Heart left ventricle (tissue), 13 donors: ENCODE results near the gene SMIM21.

Experiments used
- POLR2A ChIP-seq, 2 donors: fragments of 450-650 bp; IDR thresholded peaks; one replicate each; pipeline ENCODE4 v1.6.1; 2017; ENCODE audit warnings: antibody characterized with exemption in 2 of 2, mild to moderate bottlenecking in 2 of 2, moderate library complexity in 2 of 2
- TF ChIP-seq, protein P1 (sequence below), 12 donors: fragments of 200-600 bp; sonication (generic) in 4 of 12; IDR thresholded peaks; one replicate each; pipeline versions ENCODE4 v1.5.0 to v1.8.0; 2018 to 2022; ENCODE audit warnings: antibody characterized with exemption in 12 of 12, mild to moderate bottlenecking in 5 of 12
- donor health status: ischemic (EF 13 %, LVEDD 7.1; RV severe dilation, severe dysfunction).
- donor health status: DM: no; HTN: yes; CAD: no.
- donor health status: DM: no; HTN: no; CAD: no.
- donor health status: ischemic (EF 25% LVEDD 6.9; RV normal size, moderate dysfunction).
- donor health status: ischemic (EF 25% LVEDD 5.7; RV mildly dilated, moderate dysfunction).
- donor health status: ischemic (EF 35%, LVEDD 5.7; RV mildly dilated, moderate dysfunction).
- donor health status: nonischemic (EF 11% LVEDD 7.7; RV severe dilation, severe dysfunction).
- donor health status: DM: yes; HTN: yes; CAD: no.
- donor health status: PGD.
- donor health status: ischemic (EF 29% LVEDD 5.4; RV normal size, mild dysfunction).
- donor health status: nonischemic (EF 23%, LVEDD 6.1; RV moderate dilation, normal function).

DNA sequence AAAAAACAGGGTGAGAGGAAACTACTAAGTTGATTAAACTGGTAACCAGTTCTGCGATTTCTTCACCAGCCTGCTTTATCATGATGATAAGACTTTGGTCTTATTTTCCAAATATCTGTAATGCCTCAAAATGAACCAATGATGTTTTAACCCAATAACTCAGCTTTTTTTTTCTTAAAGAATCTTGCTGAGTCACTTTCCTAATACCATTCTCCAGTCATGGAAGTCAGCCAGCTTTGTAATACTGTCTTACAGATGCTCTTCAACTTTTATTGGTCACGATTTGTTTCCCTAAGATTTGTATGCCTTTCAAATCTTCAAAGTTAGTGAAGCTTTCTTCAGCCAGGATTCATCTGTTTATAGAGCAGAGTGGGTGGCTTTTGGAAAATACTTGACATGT, 47.7 kb upstream of the SMIM21 start:
- TF ChIP-seq, protein P1, sequence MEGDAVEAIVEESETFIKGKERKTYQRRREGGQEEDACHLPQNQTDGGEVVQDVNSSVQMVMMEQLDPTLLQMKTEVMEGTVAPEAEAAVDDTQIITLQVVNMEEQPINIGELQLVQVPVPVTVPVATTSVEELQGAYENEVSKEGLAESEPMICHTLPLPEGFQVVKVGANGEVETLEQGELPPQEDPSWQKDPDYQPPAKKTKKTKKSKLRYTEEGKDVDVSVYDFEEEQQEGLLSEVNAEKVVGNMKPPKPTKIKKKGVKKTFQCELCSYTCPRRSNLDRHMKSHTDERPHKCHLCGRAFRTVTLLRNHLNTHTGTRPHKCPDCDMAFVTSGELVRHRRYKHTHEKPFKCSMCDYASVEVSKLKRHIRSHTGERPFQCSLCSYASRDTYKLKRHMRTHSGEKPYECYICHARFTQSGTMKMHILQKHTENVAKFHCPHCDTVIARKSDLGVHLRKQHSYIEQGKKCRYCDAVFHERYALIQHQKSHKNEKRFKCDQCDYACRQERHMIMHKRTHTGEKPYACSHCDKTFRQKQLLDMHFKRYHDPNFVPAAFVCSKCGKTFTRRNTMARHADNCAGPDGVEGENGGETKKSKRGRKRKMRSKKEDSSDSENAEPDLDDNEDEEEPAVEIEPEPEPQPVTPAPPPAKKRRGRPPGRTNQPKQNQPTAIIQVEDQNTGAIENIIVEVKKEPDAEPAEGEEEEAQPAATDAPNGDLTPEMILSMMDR (IDR thresholded peaks at IDR 0.05) = no peak
- TF ChIP-seq POLR2A (IDR thresholded peaks at IDR 0.05) = no peak
